ENCODE data around the gene SERGEF. TPM values are rescaled to one million over a fixed set of nuclear protein-coding genes. Genes with fewer than 3 reads are reported as not detected.

SERGEF gene
- total RNA-seq, 1 donor from 2014 or later: 23.3 TPM

GRCh38 chr11:17786824-17787525 is 225.9 kb downstream of the SERGEF start:
- no peak for DNase-seq (ENCODE audit: low read depth, low spot score)

GRCh38 chr11:17783878-17784277 is 229.0 kb downstream of the SERGEF start:
- no peak for DNase-seq (ENCODE audit: low read depth, low spot score)

- no peak for DNase-seq (ENCODE audit: low read depth, low spot score)
Observed at GRCh38 chr11:17782603-17783337, 230.1 kb downstream of the SERGEF start.

- no peak for DNase-seq (ENCODE audit: low read depth, low spot score)
Observed at GRCh38 chr11:17782145-17782544, 230.7 kb downstream of the SERGEF start.

GRCh38 chr11:17781626-17782025 is 231.2 kb downstream of the SERGEF start:
- no peak for DNase-seq (ENCODE audit: low read depth, low spot score)

- DNase-seq (ENCODE audit: low read depth, low spot score): no peak
Observed at GRCh38 chr11:17781221-17781620, 231.6 kb downstream of the SERGEF start.

GRCh38 chr11:17780668-17781067 is 232.2 kb downstream of the SERGEF start:
- DNase-seq (ENCODE audit: low read depth, low spot score): no peak

- no peak for DNase-seq (ENCODE audit: low read depth, low spot score)
Observed at GRCh38 chr11:17779861-17780594, 232.8 kb downstream of the SERGEF start.

GRCh38 chr11:17778956-17779860 is 233.6 kb downstream of the SERGEF start:
- DNase-seq (ENCODE audit: low read depth, low spot score): no peak

- no peak for DNase-seq (ENCODE audit: low read depth, low spot score)
Observed at GRCh38 chr11:17778352-17778751, 234.5 kb downstream of the SERGEF start.

- DNase-seq (ENCODE audit: low read depth, low spot score): no peak
Observed at GRCh38 chr11:17777738-17778091, 235.1 kb downstream of the SERGEF start.

GRCh38 chr11:17777086-17777737 is 235.6 kb downstream of the SERGEF start:
- no peak for DNase-seq (ENCODE audit: low read depth, low spot score)

- no peak for DNase-seq (ENCODE audit: low read depth, low spot score)
Observed at GRCh38 chr11:17776212-17776875, 236.5 kb downstream of the SERGEF start.

- DNase-seq (ENCODE audit: low read depth, low spot score): no peak
Observed at GRCh38 chr11:17775507-17776211, 237.2 kb downstream of the SERGEF start.

- no peak for DNase-seq (ENCODE audit: low read depth, low spot score)
Observed at GRCh38 chr11:17775035-17775348, 237.9 kb downstream of the SERGEF start.

- DNase-seq (ENCODE audit: low read depth, low spot score): no peak
Observed at GRCh38 chr11:17774232-17775034, 238.4 kb downstream of the SERGEF start.

GRCh38 chr11:17773674-17774073 is 239.2 kb downstream of the SERGEF start:
- DNase-seq (ENCODE audit: low read depth, low spot score): no peak

- no peak for DNase-seq (ENCODE audit: low read depth, low spot score)
Observed at GRCh38 chr11:17772704-17773600, 239.9 kb downstream of the SERGEF start.

Data from pulmonary artery endothelial cell (primary cell).